ENCODE data around the gene PWWP2A.
"Not testable (repeated sequence)": the region's sequence is repeated elsewhere in the genome, so short reads cannot be mapped to it uniquely, and the experiment has no call there.

PWWP2A gene

GRCh38 chr5:160071516-160071915, 47.7 kb downstream of the PWWP2A start:
- Histone ChIP-seq H3K4me1 (ENCODE audit: control insufficient read depth, insufficient read depth, low read depth, low read length) (no peaks in the 10 kb centered on the region), H3K9ac (ENCODE audit: low read length) (no peak overlapping the region), H2AFZ (ENCODE audit: low read depth, low read length) (no peak overlapping the region), H3K4me2 (ENCODE audit: low read length, poor library complexity, severe bottlenecking) (no peak overlapping the region), H3K9me3 (ENCODE audit: control insufficient read depth, low read length) (no peaks in the 10 kb centered on the region), H3K18ac (ENCODE audit: low read depth in 1 of 2, low read length in 2 of 2) (no peak overlapping the region), H2BK120ac (ENCODE audit: low read depth, low read length) (no peak overlapping the region), H4K8ac (ENCODE audit: low read length) (no peak overlapping the region), H2BK15ac (ENCODE audit: low read depth, poor library complexity, severe bottlenecking) (no peak overlapping the region), H3K14ac (ENCODE audit: low read length in 2 of 2) (no peak overlapping the region), H2BK12ac (ENCODE audit: low read length in 2 of 2) (no peak overlapping the region), H3K79me1 (replicated peaks; ENCODE audit: low read length, poor library complexity, severe bottlenecking) (no peaks in the 10 kb centered on the region), H3K27ac (ENCODE audit: low read length, poor library complexity, severe bottlenecking) (no peak overlapping the region), H2BK5ac (ENCODE audit: low read depth, low read length, poor library complexity, severe bottlenecking) (no peak overlapping the region), H4K91ac (ENCODE audit: low read length) (no peak overlapping the region), H3K23ac (ENCODE audit: low read length in 2 of 2) (no peak overlapping the region), H3K36me3 (ENCODE audit: control insufficient read depth in 1 of 2, insufficient read depth in 2 of 2, low read depth in 1 of 2, low read length in 2 of 2) (peaks cover 5 to 16% of the 10 kb centered on the region in 2 experiments), H3K4ac (ENCODE audit: low read depth in 1 of 2, low read length in 2 of 2) (no peak overlapping the region), H3K27me3 (ENCODE audit: control insufficient read depth in 1 of 2, insufficient read depth in 1 of 2, low read length in 2 of 2) (no peaks in the 10 kb centered on the region), H2AK5ac (ENCODE audit: low read length, severe bottlenecking) (no peak overlapping the region), H3K4me3 (ENCODE audit: insufficient read depth in 1 of 2, low read depth in 1 of 2, low read length in 2 of 2) (no peak overlapping the region)
- DNase-seq: peak; percentile 89
- WGBS: 42% methylated on average over 5 of the region's 8 CpGs

- not testable (repeated sequence) for H2BK12ac ChIP-seq (ENCODE audit: low read length in 2 of 2); DNase-seq; H2AK5ac ChIP-seq (ENCODE audit: low read length, severe bottlenecking); H3K23ac ChIP-seq (ENCODE audit: low read length in 2 of 2); H3K27me3 ChIP-seq (ENCODE audit: control insufficient read depth in 1 of 2, insufficient read depth in 1 of 2, low read length in 2 of 2); H3K9ac ChIP-seq (ENCODE audit: low read length); H3K14ac ChIP-seq (ENCODE audit: low read length in 2 of 2); H2AFZ ChIP-seq (ENCODE audit: low read depth, low read length); H2BK120ac ChIP-seq (ENCODE audit: low read depth, low read length); H4K91ac ChIP-seq (ENCODE audit: low read length); H4K8ac ChIP-seq (ENCODE audit: low read length); H3K27ac ChIP-seq (ENCODE audit: low read length, poor library complexity, severe bottlenecking); H3K4me2 ChIP-seq (ENCODE audit: low read length, poor library complexity, severe bottlenecking); H3K4me1 ChIP-seq (ENCODE audit: control insufficient read depth, insufficient read depth, low read depth, low read length); H2BK5ac ChIP-seq (ENCODE audit: low read depth, low read length, poor library complexity, severe bottlenecking); H3K4me3 ChIP-seq (ENCODE audit: insufficient read depth in 1 of 2, low read depth in 1 of 2, low read length in 2 of 2); H3K4ac ChIP-seq (ENCODE audit: low read depth in 1 of 2, low read length in 2 of 2); H3K79me1 ChIP-seq (replicated peaks; ENCODE audit: low read length, poor library complexity, severe bottlenecking); H2BK15ac ChIP-seq (ENCODE audit: low read depth, poor library complexity, severe bottlenecking); H3K9me3 ChIP-seq (ENCODE audit: control insufficient read depth, low read length); H3K18ac ChIP-seq (ENCODE audit: low read depth in 1 of 2, low read length in 2 of 2)
- H3K36me3 ChIP-seq (ENCODE audit: control insufficient read depth in 1 of 2, insufficient read depth in 2 of 2, low read depth in 1 of 2, low read length in 2 of 2): peaks cover 12 to 31% of the 10 kb centered on the region in 2 experiments
- WGBS: 98% methylated on average over 4 of the region's 5 CpGs
Measured at GRCh38 chr5:160069120-160069519, 50.1 kb downstream of the PWWP2A start.

- H2AK5ac ChIP-seq (ENCODE audit: low read length, severe bottlenecking): no peak overlapping the region
- no peaks in the 10 kb centered on the region for H3K27me3 ChIP-seq (ENCODE audit: control insufficient read depth in 1 of 2, insufficient read depth in 1 of 2, low read length in 2 of 2)
- no peak overlapping the region for H2AFZ ChIP-seq (ENCODE audit: low read depth, low read length)
- H3K79me1 ChIP-seq (replicated peaks; ENCODE audit: low read length, poor library complexity, severe bottlenecking): peaks cover 8% of the 10 kb centered on the region
- no peak overlapping the region for H4K91ac ChIP-seq (ENCODE audit: low read length)
- H3K18ac ChIP-seq (ENCODE audit: low read depth in 1 of 2, low read length in 2 of 2): peak overlapping the region in 1 of 2 experiments; percentile 53
- H3K14ac ChIP-seq (ENCODE audit: low read length in 2 of 2): no peak overlapping the region
- peaks cover 2% of the 10 kb centered on the region for H3K4me1 ChIP-seq (ENCODE audit: control insufficient read depth, insufficient read depth, low read depth, low read length)
- no peak overlapping the region for H2BK15ac ChIP-seq (ENCODE audit: low read depth, poor library complexity, severe bottlenecking)
- no peak overlapping the region for H3K27ac ChIP-seq (ENCODE audit: low read length, poor library complexity, severe bottlenecking)
- H3K4me2 ChIP-seq (ENCODE audit: low read length, poor library complexity, severe bottlenecking): no peak overlapping the region
- no peak overlapping the region for H2BK5ac ChIP-seq (ENCODE audit: low read depth, low read length, poor library complexity, severe bottlenecking)
- 34% methylated on average over 9 of the region's 9 CpGs for WGBS
- H3K4ac ChIP-seq (ENCODE audit: low read depth in 1 of 2, low read length in 2 of 2): no peak overlapping the region
- peaks cover 32 to 52% of the 10 kb centered on the region in 2 experiments for H3K36me3 ChIP-seq (ENCODE audit: control insufficient read depth in 1 of 2, insufficient read depth in 2 of 2, low read depth in 1 of 2, low read length in 2 of 2)
- no peaks in the 10 kb centered on the region for H3K9me3 ChIP-seq (ENCODE audit: control insufficient read depth, low read length)
- DNase-seq: no peak
- H2BK120ac ChIP-seq (ENCODE audit: low read depth, low read length): no peak overlapping the region
- peak overlapping the region in 1 of 2 experiments; percentile 17 for H2BK12ac ChIP-seq (ENCODE audit: low read length in 2 of 2)
- H3K9ac ChIP-seq (ENCODE audit: low read length): no peak overlapping the region
- no peak overlapping the region for H3K4me3 ChIP-seq (ENCODE audit: insufficient read depth in 1 of 2, low read depth in 1 of 2, low read length in 2 of 2)
- H4K8ac ChIP-seq (ENCODE audit: low read length): no peak overlapping the region
- no peak overlapping the region for H3K23ac ChIP-seq (ENCODE audit: low read length in 2 of 2)
Measured at GRCh38 chr5:160064995-160065614, 54.1 kb downstream of the PWWP2A start.

DNA sequence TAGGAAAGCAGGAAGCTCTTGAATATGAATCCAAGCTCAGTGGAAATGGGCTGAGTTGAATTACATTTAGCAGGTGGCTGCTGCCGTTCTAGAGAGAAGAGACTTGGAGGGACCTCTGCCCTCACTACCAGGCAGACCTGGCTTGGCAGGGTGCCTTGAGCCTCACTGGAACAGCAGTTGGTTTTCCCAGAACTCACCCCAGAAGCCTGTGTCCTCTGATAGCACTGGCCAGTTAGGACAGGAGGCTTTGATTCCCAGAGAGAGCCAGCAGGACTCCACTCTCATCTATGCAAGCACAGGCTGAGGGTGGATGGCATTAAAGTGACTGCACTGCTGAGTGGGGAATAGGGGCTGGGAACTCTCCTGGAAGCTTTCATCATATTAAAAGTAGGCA, 54.8 kb downstream of the PWWP2A start:
- no peak overlapping the region for H3K18ac ChIP-seq (ENCODE audit: low read depth in 1 of 2, low read length in 2 of 2)
- H4K8ac ChIP-seq (ENCODE audit: low read length): no peak overlapping the region
- H3K4me2 ChIP-seq (ENCODE audit: low read length, poor library complexity, severe bottlenecking): no peak overlapping the region
- no peak overlapping the region for H3K4ac ChIP-seq (ENCODE audit: low read depth in 1 of 2, low read length in 2 of 2)
- no peak overlapping the region for H2BK12ac ChIP-seq (ENCODE audit: low read length in 2 of 2)
- no peak overlapping the region for H3K14ac ChIP-seq (ENCODE audit: low read length in 2 of 2)
- no peak overlapping the region for H2BK15ac ChIP-seq (ENCODE audit: low read depth, poor library complexity, severe bottlenecking)
- DNase-seq: no peak
- H3K9me3 ChIP-seq (ENCODE audit: control insufficient read depth, low read length): no peaks in the 10 kb centered on the region
- no peak overlapping the region for H2AK5ac ChIP-seq (ENCODE audit: low read length, severe bottlenecking)
- no peak overlapping the region for H2BK5ac ChIP-seq (ENCODE audit: low read depth, low read length, poor library complexity, severe bottlenecking)
- H2BK120ac ChIP-seq (ENCODE audit: low read depth, low read length): no peak overlapping the region
- H3K9ac ChIP-seq (ENCODE audit: low read length): no peak overlapping the region
- H3K27me3 ChIP-seq (ENCODE audit: control insufficient read depth in 1 of 2, insufficient read depth in 1 of 2, low read length in 2 of 2): no peaks in the 10 kb centered on the region
- H3K79me1 ChIP-seq (replicated peaks; ENCODE audit: low read length, poor library complexity, severe bottlenecking): peaks cover 9% of the 10 kb centered on the region
- no peak overlapping the region for H4K91ac ChIP-seq (ENCODE audit: low read length)
- no peak overlapping the region for H2AFZ ChIP-seq (ENCODE audit: low read depth, low read length)
- no peak overlapping the region for H3K23ac ChIP-seq (ENCODE audit: low read length in 2 of 2)
- 61% methylated on average over 1 of the region's 1 CpG for WGBS
- H3K4me3 ChIP-seq (ENCODE audit: insufficient read depth in 1 of 2, low read depth in 1 of 2, low read length in 2 of 2): no peak overlapping the region
- no peak overlapping the region for H3K27ac ChIP-seq (ENCODE audit: low read length, poor library complexity, severe bottlenecking)
- peaks cover 2% of the 10 kb centered on the region for H3K4me1 ChIP-seq (ENCODE audit: control insufficient read depth, insufficient read depth, low read depth, low read length)
- H3K36me3 ChIP-seq (ENCODE audit: control insufficient read depth in 1 of 2, insufficient read depth in 2 of 2, low read depth in 1 of 2, low read length in 2 of 2): peaks cover 32 to 59% of the 10 kb centered on the region in 2 experiments

Measured in mesenchymal stem cell (in vitro differentiated cells and primary cell).